Prostate gland (tissue), 2 donors: ENCODE measurements around the gene SCGB2B2.
"Not testable (repeated sequence)": the region's sequence is repeated elsewhere in the genome, so short reads cannot be mapped to it uniquely, and the experiment has no call there.

Experiments used
- POLR2A ChIP-seq: fragments of 450-650 bp; IDR thresholded peaks from one replicate; pipeline ENCODE4 v1.6.1; 2016; ENCODE audit warnings: antibody characterized with exemption, mild to moderate bottlenecking
- POLR2AphosphoS5 ChIP-seq: sonication (generic); formaldehyde crosslinking; IDR thresholded peaks from one replicate; pipeline ENCODE4 v1.6.1; 2017; ENCODE audit warnings: antibody characterized with exemption
- TF ChIP-seq, protein P1 (sequence below), 4 experiments: fragments of 200-600 bp in 2 of 4; fragments of 450-650 bp in 2 of 4; sonication (generic) in 2 of 4; IDR thresholded peaks; 1 replicate in 3 of 4; 2 replicates in 1 of 4; pipeline ENCODE4 v1.5.1; 2016 to 2019; ENCODE audit warnings: antibody characterized with exemption in 4 of 4, mild to moderate bottlenecking in 2 of 4, moderate library complexity in 2 of 4

DNA sequence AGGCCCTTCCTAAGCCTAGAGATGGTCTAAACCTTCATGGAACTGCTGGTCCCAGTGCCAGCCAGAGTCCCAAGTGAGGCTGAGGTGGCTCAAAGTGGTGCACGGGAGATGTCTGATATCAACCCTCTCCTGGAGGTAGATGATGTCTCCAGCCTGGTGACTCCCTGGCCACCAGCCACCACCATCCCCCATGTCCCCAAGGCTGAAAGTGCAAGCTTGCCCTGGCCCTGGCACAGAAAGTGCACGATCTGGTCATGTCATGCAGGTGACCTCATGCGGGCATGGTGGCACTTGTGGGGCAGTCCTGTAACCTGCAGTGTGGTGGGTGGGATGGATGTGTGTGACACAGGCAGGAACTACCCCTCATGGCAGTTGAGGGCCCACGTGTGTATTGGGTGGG, 11.7 kb downstream of the SCGB2B2 start:
- TF ChIP-seq, protein P1, sequence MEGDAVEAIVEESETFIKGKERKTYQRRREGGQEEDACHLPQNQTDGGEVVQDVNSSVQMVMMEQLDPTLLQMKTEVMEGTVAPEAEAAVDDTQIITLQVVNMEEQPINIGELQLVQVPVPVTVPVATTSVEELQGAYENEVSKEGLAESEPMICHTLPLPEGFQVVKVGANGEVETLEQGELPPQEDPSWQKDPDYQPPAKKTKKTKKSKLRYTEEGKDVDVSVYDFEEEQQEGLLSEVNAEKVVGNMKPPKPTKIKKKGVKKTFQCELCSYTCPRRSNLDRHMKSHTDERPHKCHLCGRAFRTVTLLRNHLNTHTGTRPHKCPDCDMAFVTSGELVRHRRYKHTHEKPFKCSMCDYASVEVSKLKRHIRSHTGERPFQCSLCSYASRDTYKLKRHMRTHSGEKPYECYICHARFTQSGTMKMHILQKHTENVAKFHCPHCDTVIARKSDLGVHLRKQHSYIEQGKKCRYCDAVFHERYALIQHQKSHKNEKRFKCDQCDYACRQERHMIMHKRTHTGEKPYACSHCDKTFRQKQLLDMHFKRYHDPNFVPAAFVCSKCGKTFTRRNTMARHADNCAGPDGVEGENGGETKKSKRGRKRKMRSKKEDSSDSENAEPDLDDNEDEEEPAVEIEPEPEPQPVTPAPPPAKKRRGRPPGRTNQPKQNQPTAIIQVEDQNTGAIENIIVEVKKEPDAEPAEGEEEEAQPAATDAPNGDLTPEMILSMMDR (IDR thresholded peaks at IDR 0.05): not testable (repeated sequence)
- TF ChIP-seq POLR2A, POLR2AphosphoS5: not testable (repeated sequence)
